ENCODE results near the gene ATG2A. TPM values are rescaled to one million over a fixed set of nuclear protein-coding genes. Genes with fewer than 3 reads are reported as not detected.

The ATG2A gene
- total and polyA plus RNA-seq, 10 of the 15 experiments (the other 5 are each of a cell fraction or from before 2014, with no cell fraction given): 0.08 to 19.0 (median 4.6) TPM

GRCh38 chr11:64926689-64927088 lies 9.7 kb upstream of the ATG2A start:
- SMC1A ChIA-PET (ENCODE audit: uncharacterized antibody, unreplicated experiment): interaction anchor here (1.4 kb wide), 1 partner anchor 71 kb away, joined by 3 read pairs; no protein-coding TSS in a partner anchor
- FAIRE-seq (no peak), DNase-seq (ENCODE audit: low read depth, low spot score) (no peak), ATAC-seq (no peak)
- Histone ChIP-seq H3K27me3 (replicated peaks in 1 of 2; ENCODE audit: control insufficient read depth in 2 of 2, insufficient read depth in 2 of 2, low read length in 1 of 2) (no peaks in the 10 kb centered on the region), H3K4me1 (ENCODE audit: control insufficient read depth, insufficient read depth, low read length) (peaks cover 5% of the 10 kb centered on the region), H2AFZ (ENCODE audit: control insufficient read depth, low read depth, low read length) (no peak overlapping the region), H3K79me2 (ENCODE audit: control insufficient read depth, insufficient read depth, low read length) (no peaks in the 10 kb centered on the region), H3K27ac (ENCODE audit: control insufficient read depth, insufficient read depth) (no peak overlapping the region), H3K4me2 (ENCODE audit: control insufficient read depth, insufficient read depth) (no peak overlapping the region), H3K4me3 (no peak overlapping the region), H3K9me3 (replicated peaks; ENCODE audit: control insufficient read depth, insufficient read depth, low read length) (no peaks in the 10 kb centered on the region), H3K36me3 (ENCODE audit: control insufficient read depth in 2 of 2, insufficient read depth in 2 of 2, low read length in 1 of 2) (no peaks in the 10 kb centered on the region; a peak in 1 of 4 replicates), H3K9ac (ENCODE audit: control insufficient read depth, insufficient read depth, low read length) (no peak overlapping the region), H4K20me1 (ENCODE audit: control insufficient read depth, insufficient read depth) (no peaks in the 10 kb centered on the region)
- 80% methylated on average over 22 of the region's 22 CpGs for WGBS (ENCODE audit: insufficient coverage, insufficient replicate concordance, low lambda C conversion rate, missing lambda C conversion rate)
- CTCF ChIA-PET: interaction anchor here (0.9 kb wide), 1 partner anchor 9 kb away, joined by 3 read pairs; no protein-coding TSS in a partner anchor
- no TSS peak for BruUV-seq (replicated peaks)
- intact Hi-C loops (cut with micrococcal nuclease; ENCODE audit: unreplicated experiment) (no loop called here), in situ Hi-C loops (cut with MboI) (no loop called here)
- RAD21 ChIA-PET (ENCODE audit: unreplicated experiment): no interaction called here
- POLR2A ChIA-PET: interaction anchor here (0.6 to 1.2 kb wide), 2 partner anchors 9 to 169 kb away, joined by 3 read pairs; partner anchors contain the start of gene VPS51
- TF ChIP-seq NRF1 (conservative IDR thresholded peaks at IDR 0.05; ENCODE audit: low read depth, low read length) (no peak), SUZ12 (IDR thresholded peaks at IDR 0.05; ENCODE audit: unreplicated experiment) (no peak), CREM (IDR thresholded peaks at IDR 0.05; ENCODE audit: low read depth) (no peak), TCF7 (IDR thresholded peaks at IDR 0.05; ENCODE audit: borderline replicate concordance) (no peak), TCF3 (IDR thresholded peaks at IDR 0.05; ENCODE audit: borderline replicate concordance, insufficient read depth, low read depth, low read length) (no peak)
- TF ChIP-seq, protein P1, sequence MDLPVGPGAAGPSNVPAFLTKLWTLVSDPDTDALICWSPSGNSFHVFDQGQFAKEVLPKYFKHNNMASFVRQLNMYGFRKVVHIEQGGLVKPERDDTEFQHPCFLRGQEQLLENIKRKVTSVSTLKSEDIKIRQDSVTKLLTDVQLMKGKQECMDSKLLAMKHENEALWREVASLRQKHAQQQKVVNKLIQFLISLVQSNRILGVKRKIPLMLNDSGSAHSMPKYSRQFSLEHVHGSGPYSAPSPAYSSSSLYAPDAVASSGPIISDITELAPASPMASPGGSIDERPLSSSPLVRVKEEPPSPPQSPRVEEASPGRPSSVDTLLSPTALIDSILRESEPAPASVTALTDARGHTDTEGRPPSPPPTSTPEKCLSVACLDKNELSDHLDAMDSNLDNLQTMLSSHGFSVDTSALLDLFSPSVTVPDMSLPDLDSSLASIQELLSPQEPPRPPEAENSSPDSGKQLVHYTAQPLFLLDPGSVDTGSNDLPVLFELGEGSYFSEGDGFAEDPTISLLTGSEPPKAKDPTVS (IDR thresholded peaks at IDR 0.05; ENCODE audit: low read depth, low read length): no peak
